NCI-H2107 treated with DMSO at 0.1 percent for 48 hours (cell line): ENCODE data around the gene RELB.

Experiments used
- DNase-seq: peaks from one replicate; lab custom pipeline; 2025; ENCODE audit not compliant: unreplicated experiment; lab: John Stamatoyannopoulos, UW

The RELB gene

GRCh38 chr19:45056831-45057230 is 55.6 kb downstream of the RELB start:
- DNase-seq = no peak

GRCh38 chr19:45057444-45057843 is 56.2 kb downstream of the RELB start:
- DNase-seq = no peak

GRCh38 chr19:45058622-45059159 is 57.4 kb downstream of the RELB start:
- no peak for DNase-seq

- DNase-seq = peak; percentile 39
Observed at GRCh38 chr19:45059258-45059965, 58.1 kb downstream of the RELB start.

- no peak for DNase-seq
Observed at GRCh38 chr19:45061965-45062364, 60.7 kb downstream of the RELB start.

GRCh38 chr19:45063851-45064801 is 62.9 kb downstream of the RELB start:
- no peak for DNase-seq

- DNase-seq = no peak
Observed at GRCh38 chr19:45066921-45067661, 65.8 kb downstream of the RELB start.

- DNase-seq = no peak
Observed at GRCh38 chr19:45068041-45068440, 66.8 kb downstream of the RELB start.

GRCh38 chr19:45069056-45069455 is 67.8 kb downstream of the RELB start:
- no peak for DNase-seq

GRCh38 chr19:45070214-45070613 is 69.0 kb downstream of the RELB start:
- DNase-seq = no peak

GRCh38 chr19:45070861-45071544 is 69.7 kb downstream of the RELB start:
- DNase-seq = no peak

- DNase-seq = no peak
Observed at GRCh38 chr19:45071545-45071938, 70.3 kb downstream of the RELB start.

GRCh38 chr19:45071969-45072790 is 70.9 kb downstream of the RELB start:
- DNase-seq = no peak

- DNase-seq = no peak
Observed at GRCh38 chr19:45074744-45075300, 73.6 kb downstream of the RELB start.

GRCh38 chr19:45075301-45076028 is 74.2 kb downstream of the RELB start:
- no peak for DNase-seq

GRCh38 chr19:45076029-45076850 is 75.0 kb downstream of the RELB start, which contains the start of gene ZNF296:
TSS of gene ZNF296 (minus strand) at chr19:45076478. CDS start at chr19:45076373, 105 bp downstream.
- no peak for DNase-seq

- no peak for DNase-seq
Observed at GRCh38 chr19:45076851-45077730, 75.8 kb downstream of the RELB start.
